Caki2 (cell line): Measurements from ENCODE around the gene SSPN. TPM values are rescaled to one million over a fixed set of nuclear protein-coding genes. Genes with fewer than 3 reads are reported as not detected.

Source experiments
- DNase-seq: peaks from one replicate; pipeline ENCODE4 v3.0.0-alpha.2; 2015; ENCODE audit warnings: low read depth
- in situ Hi-C: cut with HindIII; loops from 2 replicates; pipeline ENCODE4 v1.10.0; 2016; ENCODE audit warnings: low sequenced_read_pairs, low pct_unique_long_range_greater_than_20kb, mixed read lengths
- total RNA-seq: library from RNA; depleted of rRNA; stranded (reverse); fragments of >200 nt; shearing (Covaris generic); gene quantifications from 2 replicates; pipeline ENCODE4 v1.2.3, GENCODE V29; 2014; ENCODE audit warnings: low replicate concordance; rRNA removed

The SSPN gene
- total RNA-seq, 1 experiment from 2014 or later: 3.9 TPM

- in situ Hi-C loops: no loop called here
- DNase-seq: no peak
These were observed 98.2 kb downstream of the SSPN start for GRCh38 chr12:26293612-26294011.

GRCh38 chr12:26295001-26295400 lies 99.6 kb downstream of the SSPN start:
- in situ Hi-C loops: no loop called here
- DNase-seq: no peak

- no peak for DNase-seq
These were observed 102.2 kb downstream of the SSPN start for GRCh38 chr12:26297396-26298070.

GRCh38 chr12:26298785-26299621 lies 103.6 kb downstream of the SSPN start:
- in situ Hi-C loops: no loop called here

More at GRCh38 chr12:26297396-26298070, 102.2 kb downstream of the SSPN start:
- in situ Hi-C loops: no loop called here

GRCh38 chr12:26299751-26300150 lies 104.4 kb downstream of the SSPN start:
- in situ Hi-C loops: no loop called here
- no peak for DNase-seq

More at GRCh38 chr12:26298785-26299621, 103.6 kb downstream of the SSPN start:
- peak; percentile 76 for DNase-seq

Other genes starting within 250 kb of the SSPN start
- 27.1 and 44.0 TPM in 2 replicates for gene RASSF8, start 236.9 kb upstream of the SSPN start, total RNA-seq
- 5.8 and 70.0 TPM in 2 replicates for gene BHLHE41, start 70.5 kb upstream of the SSPN start, total RNA-seq